ENCODE results near the gene DPP6. TPM values are rescaled to one million over a fixed set of nuclear protein-coding genes. Genes with fewer than 3 reads are reported as not detected.

The DPP6 gene
- total and polyA plus RNA-seq, 2 experiments from 2014 or later, result not detected

- TF ChIP-seq REST (IDR thresholded peaks at IDR 0.05; ENCODE audit: unreplicated experiment) (no peak), CTCF (conservative IDR thresholded peaks at IDR 0.05; ENCODE audit: low read depth in 2 of 2) (no peak), CREB1 (CRISPR knock-in tag; IDR thresholded peaks at IDR 0.05; ENCODE audit: low read depth) (no peak), JUNB (IDR thresholded peaks at IDR 0.05; ENCODE audit: unreplicated experiment) (no peak), ZNF331 (CRISPR knock-in tag; IDR thresholded peaks at IDR 0.05; ENCODE audit: low read depth) (no peak)
These were observed 180.5 kb downstream of the DPP6 start (continued) for GRCh38 chr7:154232700-154233099.

- Mint-ChIP-seq H3K9me3 (peaks cover 22% of the 10 kb centered on the region), H3K4me1 (no peaks in the 10 kb centered on the region), H3K4me3 (no peak overlapping the region), H3K36me3 (ENCODE audit: low read depth) (peaks cover 18% of the 10 kb centered on the region; the same call in 2 of the 3 replicates), H3K27me3 (ENCODE audit: insufficient read depth, low read depth, poor library complexity) (peaks cover 3% of the 10 kb centered on the region), H3K27ac (no peak overlapping the region)
- H3F3A ChIP-seq (replicated peaks; ENCODE audit: low read depth), result no peaks in the 10 kb centered on the region
- H3K27ac ChIP-seq (ENCODE audit: low read depth), result no peak overlapping the region
- no peaks in the 10 kb centered on the region for H3K27me3 ChIP-seq (ENCODE audit: insufficient read depth)
- no peaks in the 10 kb centered on the region for H3K79me2 ChIP-seq (replicated peaks; ENCODE audit: insufficient read depth)
- DNase-seq (ENCODE audit: low spot score), result no peak
- H3K4me2 ChIP-seq, result no peak overlapping the region
- no peaks in the 10 kb centered on the region for H3K4me1 ChIP-seq (ENCODE audit: insufficient read depth)
- H2AFZ ChIP-seq, result no peak overlapping the region
- no peak overlapping the region for H3K4me3 ChIP-seq
- no peaks in the 10 kb centered on the region for H3K9me2 ChIP-seq (ENCODE audit: insufficient read depth)
- ATAC-seq, result no peak
- no peak for TF ChIP-seq NANOG (IDR thresholded peaks at IDR 0.05; ENCODE audit: borderline replicate concordance)
- TF ChIP-seq POLR2AphosphoS5 (IDR thresholded peaks at IDR 0.05; ENCODE audit: low read depth), result no peak
- H3K36me3 ChIP-seq (ENCODE audit: insufficient read depth), result peaks cover 11% of the 10 kb centered on the region
- no peaks in the 10 kb centered on the region for H4K20me1 ChIP-seq (replicated peaks; ENCODE audit: insufficient read depth)
These were observed 189.8 kb downstream of the DPP6 start for GRCh38 chr7:154241988-154242387.

GRCh38 chr7:154242709-154243108 is 190.5 kb downstream of the DPP6 start:
- Histone ChIP-seq H4K20me1 (replicated peaks; ENCODE audit: insufficient read depth) (no peaks in the 10 kb centered on the region), H3K79me2 (replicated peaks; ENCODE audit: insufficient read depth) (no peaks in the 10 kb centered on the region), H2AFZ (no peak overlapping the region), H3K4me2 (no peak overlapping the region), H3K27ac (ENCODE audit: low read depth) (no peak overlapping the region), H3F3A (replicated peaks; ENCODE audit: low read depth) (no peaks in the 10 kb centered on the region), H3K36me3 (ENCODE audit: insufficient read depth) (peaks cover 11% of the 10 kb centered on the region), H3K4me1 (ENCODE audit: insufficient read depth) (no peaks in the 10 kb centered on the region), H3K27me3 (ENCODE audit: insufficient read depth) (no peaks in the 10 kb centered on the region), H3K9me2 (ENCODE audit: insufficient read depth) (no peaks in the 10 kb centered on the region), H3K4me3 (no peak overlapping the region)
- DNase-seq (ENCODE audit: low spot score) (no peak), ATAC-seq (no peak)
- Mint-ChIP-seq H3K27me3 (ENCODE audit: insufficient read depth, low read depth, poor library complexity) (peaks cover 3% of the 10 kb centered on the region), H3K4me3 (no peak overlapping the region), H3K4me1 (no peaks in the 10 kb centered on the region), H3K27ac (no peak overlapping the region), H3K36me3 (ENCODE audit: low read depth) (peaks cover 18% of the 10 kb centered on the region; the same call in 2 of the 3 replicates), H3K9me3 (peaks cover 22% of the 10 kb centered on the region)
- TF ChIP-seq JUNB (IDR thresholded peaks at IDR 0.05; ENCODE audit: unreplicated experiment), result no peak
